K562 (cell line): ENCODE data around the gene PFDN2. TPM values are rescaled to one million over a fixed set of nuclear protein-coding genes. Genes with fewer than 3 reads are reported as not detected.

ENCODE experiments used
- ATAC-seq: fragments of 200-7000 bp; cut with Tn5 transposase; 3 replicates; pipeline ENCODE4 v1.9.1; 2020; ENCODE audit warnings: moderate library complexity
- BruUV-seq: library from RNA; stranded (reverse); fragments of 400-500 nt; replicated peaks from 2 replicates; lab custom pipeline; 2021; lab: Mats Ljungman, UMichigan
- CTCF ChIA-PET: fragments of 300-600 bp; formaldehyde crosslinking; extraction: SDS; loops from one replicate; lab custom pipeline; 2021; ENCODE audit warnings: low intra/inter-chr PET ratio; lab: Yijun Ruan, JAX
- POLR2A ChIA-PET: fragments of 300-600, 350-650 bp; sonication (Branson Sonifier 250); formaldehyde crosslinking; extraction: SDS; loops from one replicate; lab custom pipeline; 2021; ENCODE audit warnings: antibody characterized with exemption, inconsistent platforms; lab: Yijun Ruan, JAX
- DNase-seq, 4 experiments: peaks; one replicate each; pipeline versions ENCODE4 v3.0.0 to v3.0.0-alpha.2; 2011 to 2018; ENCODE audit warnings: low spot score in 3 of 4, mixed read lengths in 3 of 4; ENCODE audit errors: extremely low read depth in 1 of 4
- FAIRE-seq: peaks from 2 replicates; lab custom pipeline; 2011; peaks lifted over from hg19 to GRCh38; lab: Jason Lieb, UNC
- H2AFZ ChIP-seq: 2 replicates; pipeline ENCODE4 v1.6.0; 2011; ENCODE audit warnings: low read depth, low read length, control low read depth, inconsistent platforms
- H3K27ac ChIP-seq: fragments of 200-600 bp; 3 replicates; pipeline ENCODE4 v1.8.0; 2011; ENCODE audit warnings: low read depth, mild to moderate bottlenecking, control low read depth, inconsistent platforms, low read length, moderate library complexity, mixed read lengths; ENCODE audit errors: extremely low read depth
- H3K27me3 ChIP-seq, 2 experiments: fragments of 300-600 bp in 1 of 2; 2 replicates in 1 of 2; 3 replicates in 1 of 2; pipeline versions ENCODE4 v1.6.0 to v1.8.0; 2011; ENCODE audit warnings: inconsistent platforms in 2 of 2, low read length in 2 of 2, mild to moderate bottlenecking in 1 of 2, mixed read lengths in 1 of 2, moderate library complexity in 1 of 2; ENCODE audit not compliant: control insufficient read depth in 2 of 2, insufficient read depth in 2 of 2
- H3K36me3 ChIP-seq: fragments of 300-600 bp; 3 replicates; pipeline ENCODE4 v1.8.0; 2011; ENCODE audit warnings: mild to moderate bottlenecking, low read length, inconsistent platforms; ENCODE audit not compliant: control insufficient read depth, insufficient read depth
- H3K4me1 ChIP-seq, 2 experiments: fragments of 200-600 bp in 1 of 2; replicated peaks in 1 of 2; 2 replicates in 1 of 2; 3 replicates in 1 of 2; pipeline versions ENCODE4 v1.5.1 to v1.8.0; 2011; ENCODE audit warnings: inconsistent platforms in 2 of 2, low read length in 2 of 2, mild to moderate bottlenecking in 1 of 2, mixed read lengths in 1 of 2, moderate library complexity in 1 of 2; ENCODE audit not compliant: control insufficient read depth in 2 of 2, insufficient read depth in 2 of 2
- H3K4me2 ChIP-seq: 2 replicates; pipeline ENCODE4 v1.6.1; 2011; ENCODE audit warnings: low read length, control low read depth, inconsistent platforms, mixed read lengths; ENCODE audit not compliant: insufficient read depth
- H3K4me3 ChIP-seq: fragments of 200-600 bp; sonication (generic), shearing (Covaris generic); 2 replicates; pipeline ENCODE4 v1.5.1; 2016; ENCODE audit warnings: control low read depth, inconsistent platforms
- H3K79me2 ChIP-seq: fragments of 200-600 bp; 3 replicates; pipeline ENCODE4 v1.8.0; 2011; ENCODE audit warnings: low read length, inconsistent platforms; ENCODE audit not compliant: control insufficient read depth, insufficient read depth
- H3K9ac ChIP-seq, 2 experiments: 2 replicates each; pipeline versions ENCODE4 v1.6.0 to v1.6.1; 2011; ENCODE audit warnings: low read depth in 2 of 2, low read length in 2 of 2, control low read depth in 1 of 2, inconsistent platforms in 1 of 2, mild to moderate bottlenecking in 1 of 2, mixed read lengths in 1 of 2; ENCODE audit not compliant: insufficient read depth in 1 of 2
- H3K9me1 ChIP-seq: one replicate; pipeline ENCODE4 v1.6.0; 2011; ENCODE audit warnings: inconsistent platforms, mild to moderate bottlenecking, low read length, moderate library complexity; ENCODE audit not compliant: control insufficient read depth, insufficient read depth
- H3K9me3 ChIP-seq: replicated peaks from 2 replicates; pipeline ENCODE4 v1.5.1; 2011; ENCODE audit warnings: low read depth, low read length, inconsistent platforms; ENCODE audit not compliant: control insufficient read depth, insufficient read depth
- H4K20me1 ChIP-seq: replicated peaks from 2 replicates; pipeline ENCODE4 v1.6.1; 2011; ENCODE audit warnings: low read length, inconsistent platforms, mixed read lengths; ENCODE audit not compliant: control insufficient read depth, insufficient read depth
- CEBPG ChIP-seq, 3 experiments: fragments of 200-800 bp in 1 of 3; sonication (Bioruptor generic) in 1 of 3; sonication (generic) in 1 of 3; formaldehyde crosslinking in 1 of 3; IDR thresholded peaks in 2 of 3; conservative IDR thresholded peaks in 1 of 3; 2 replicates each; pipeline versions ENCODE4 v1.6.1 to v1.8.0; 2016 to 2022; ENCODE audit warnings: missing compliant biosample characterization in 2 of 3, missing genetic modification characterization in 2 of 3, mild to moderate bottlenecking in 1 of 3, missing genetic modification reagents in 1 of 3
- CHD2 ChIP-seq: IDR thresholded peaks from 2 replicates; pipeline ENCODE4 v1.6.1; 2011; ENCODE audit warnings: low read depth, low read length
- FOSL1 ChIP-seq: fragments of 200-800 bp; sonication (Bioruptor generic); conservative IDR thresholded peaks from 2 replicates; pipeline ENCODE4 v1.6.1; 2016; ENCODE audit warnings: missing genetic modification characterization, missing compliant biosample characterization
- KDM1A ChIP-seq, 2 experiments: fragments of 450-650 bp; IDR thresholded peaks; 2 replicates each; pipeline ENCODE4 v1.6.1; 2016; ENCODE audit warnings: mild to moderate bottlenecking in 2 of 2
- TRIM28 ChIP-seq: fragments of 450-650 bp; IDR thresholded peaks from 2 replicates; pipeline ENCODE4 v1.6.1; 2017
- ZFX ChIP-seq: sonication (generic); formaldehyde crosslinking; IDR thresholded peaks from 2 replicates; pipeline ENCODE4 v1.8.0; 2022; ENCODE audit warnings: mild to moderate bottlenecking, missing genetic modification reagents, moderate library complexity
- ZNF79 ChIP-seq: fragments of 250-450 bp; sonication (Bioruptor Pico); IDR thresholded peaks from 2 replicates; pipeline ENCODE4 v1.4.0; 2020; ENCODE audit warnings: low read depth, mild to moderate bottlenecking, moderate library complexity
- WGBS: fragments of 100-300 bp; shearing (Covaris generic); methylation state at CpG from one replicate; pipeline ENCODE4 v1.1.6; 2016; ENCODE audit warnings: low coverage, mixed read lengths; ENCODE audit not compliant: insufficient coverage; ENCODE audit errors: missing lambda C conversion rate; 5-methylcytosine and 5-hydroxymethylcytosine counted together
- in situ Hi-C: fragments of 300-500 bp; cut with MboI; formaldehyde crosslinking; loops from 4 replicates; pipeline ENCODE4 v1.15.0; 2018; ENCODE audit warnings: inconsistent platforms, mixed read lengths
- intact Hi-C: fragments of 100-400 bp; cut with micrococcal nuclease; formaldehyde crosslinking; loops from 2 replicates; pipeline ENCODE4 v1.14.2; 2022
- polyA plus RNA-seq, 8 experiments: library from polyadenylated mRNA; depleted of rRNA in 4 of 8; stranded (reverse) in 5 of 8; unstranded in 3 of 8; fragments of >200 nt; fragmentation: Nextera tagmentation in 2 of 8; fragmentation: Illumina TruSeq in 1 of 8; extraction: Ambion mirVana in 2 of 8; extraction: Trizol in 1 of 8; gene quantifications; 2 replicates each; pipeline versions ENCODE4 v1.2.1 to v1.2.3, GENCODE V29; 2011 to 2014; ENCODE audit warnings: inconsistent platforms in 1 of 8, missing spikeins in 1 of 8
- total RNA-seq, 7 experiments: library from RNA; depleted of rRNA in 6 of 7; stranded (reverse); fragments of >200 nt in 6 of 7; fragmentation: Illumina TruSeq in 2 of 7; extraction: Trizol in 2 of 7; gene quantifications; 2 replicates each; pipeline versions ENCODE4 v1.2.1 to v1.2.3, GENCODE V29; 2011 to 2021; ENCODE audit warnings: low replicate concordance in 1 of 7
- TF ChIP-seq, protein P1 (sequence below), 3 experiments: fragments of 200-800 bp in 1 of 3; sonication (Bioruptor generic) in 1 of 3; sonication (generic) in 1 of 3; formaldehyde crosslinking in 1 of 3; IDR thresholded peaks; 2 replicates each; pipeline versions ENCODE4 v1.6.1 to v1.8.0; 2016 to 2022; ENCODE audit warnings: mild to moderate bottlenecking in 2 of 3, missing compliant biosample characterization in 2 of 3, missing genetic modification characterization in 2 of 3, missing genetic modification reagents in 1 of 3
- TF ChIP-seq, protein P2 (sequence below), 2 experiments: fragments of 250-450 bp in 1 of 2; fragments of 450-650 bp in 1 of 2; sonication (Bioruptor Pico) in 1 of 2; IDR thresholded peaks; 2 replicates each; pipeline versions ENCODE4 v1.6.1 to v1.8.0; 2016 to 2021; ENCODE audit warnings: mild to moderate bottlenecking in 2 of 2, moderate library complexity in 2 of 2, missing compliant biosample characterization in 1 of 2, missing genetic modification characterization in 1 of 2
- TF ChIP-seq, protein P3 (sequence below): fragments of 250-450 bp; sonication (Bioruptor Pico); IDR thresholded peaks from 2 replicates; pipeline ENCODE4 v1.4.0; 2020; ENCODE audit warnings: mild to moderate bottlenecking, moderate library complexity
- TF ChIP-seq, protein P4 (sequence below): fragments of 200-400 bp; formaldehyde crosslinking; IDR thresholded peaks from 2 replicates; pipeline ENCODE4 v1.6.1; 2017; ENCODE audit warnings: mild to moderate bottlenecking, low read depth, low read length, moderate library complexity

Gene PFDN2
- total and polyA plus RNA-seq, 9 of the 15 experiments (the other 6 are each of a cell fraction or from before 2014, with no cell fraction given): 50.2 to 361 (median 144) TPM

DNA sequence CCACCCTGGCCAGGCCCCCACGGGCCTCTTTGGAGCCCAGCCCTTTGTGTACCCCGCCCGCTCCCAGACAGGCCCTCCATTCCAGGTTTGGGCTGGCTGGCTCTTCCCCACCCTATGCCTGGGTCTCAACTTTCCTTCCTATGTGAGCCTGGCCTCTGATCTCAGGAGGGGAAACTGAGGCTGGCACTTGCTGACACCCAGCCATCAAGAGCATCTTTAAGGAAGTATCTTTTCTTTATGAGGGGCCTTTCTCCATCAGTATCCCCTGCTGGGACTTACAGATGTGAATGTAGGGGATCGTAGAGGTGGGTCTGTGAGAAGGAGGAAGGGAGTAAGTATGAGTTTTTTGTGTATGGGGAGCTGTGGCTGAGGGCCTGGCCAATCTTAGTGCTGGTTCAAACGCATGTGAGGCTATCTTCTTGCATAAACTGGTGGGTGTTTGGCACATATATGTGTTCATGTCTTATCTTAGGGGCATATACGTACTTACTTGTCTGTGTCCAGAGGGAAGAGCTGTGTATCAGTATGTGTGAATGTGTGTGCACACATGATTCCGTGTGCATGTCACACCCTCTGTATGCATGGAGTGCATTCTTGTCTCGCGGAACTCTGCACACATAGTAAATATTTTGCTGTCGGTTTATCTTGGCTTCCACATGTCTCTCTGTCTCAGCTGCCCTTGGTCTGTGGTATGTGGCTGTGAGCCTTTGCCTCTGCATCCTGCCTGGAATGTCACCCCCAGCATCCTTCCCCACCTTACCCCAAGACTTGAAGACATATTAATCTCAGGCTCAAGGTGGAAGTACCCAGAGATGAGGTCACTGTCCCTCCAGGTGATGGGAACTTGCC, 33.9 kb downstream of the PFDN2 start:
- H3K79me2 ChIP-seq: no peaks in the 10 kb centered on the region
- FAIRE-seq (no peak), DNase-seq (no peak), ATAC-seq (no peak)
- CTCF ChIA-PET: no interaction called here
- no TSS peak for BruUV-seq
- 43% methylated on average over 10 of the region's 10 CpGs for WGBS
- H3K9me3 ChIP-seq: no peaks in the 10 kb centered on the region
- H3K4me3 ChIP-seq: no peak overlapping the region
- POLR2A ChIA-PET: interaction anchor here (0.8 to 1.8 kb wide), 4 partner anchors 10 to 22 kb away, joined by 3 to 8 read pairs (median 4); no protein-coding TSS in a partner anchor
- no peaks in the 10 kb centered on the region for H3K36me3 ChIP-seq
- in situ Hi-C loops: loop anchor here (25.0 kb wide), 1 partner anchor 247 kb away; no protein-coding TSS in a partner anchor
- H3K9me1 ChIP-seq: no peaks in the 10 kb centered on the region
- H3K4me1 ChIP-seq: peaks cover 12 to 18% of the 10 kb centered on the region in 2 experiments; a peak in 4 of 5 replicates
- H2AFZ ChIP-seq: peak overlapping the region; percentile 91
- peak overlapping the region in 1 of 2 experiments; percentile 78; a peak in 3 of 4 replicates for H3K9ac ChIP-seq
- H4K20me1 ChIP-seq: no peaks in the 10 kb centered on the region
- intact Hi-C loops: no loop called here
- no peak overlapping the region; the same call in 1 of the 2 replicates for H3K4me2 ChIP-seq
- H3K27ac ChIP-seq: peak overlapping the region; percentile 54; the same call in 2 of the 3 replicates
- no peaks in the 10 kb centered on the region for H3K27me3 ChIP-seq
- TF ChIP-seq TRIM28 (no peak), CEBPG (CRISPR knock-in tag; IDR thresholded peaks at IDR 0.05) (no peak), CEBPG (tag; conservative IDR thresholded peaks at IDR 0.05 in 1 of 2, IDR thresholded peaks at IDR 0.05 in 1 of 2) (peak in 1 of 2 experiments; percentile 22; a peak in 1 of 4 replicates), CHD2 (no peak), ZNF79 (no peak), KDM1A (IDR thresholded peaks at IDR 0.05) (0 out of 4 replicates have a peak, but pooled peaks of 1 of the 2 experiments have one; percentile 25), ZFX (CRISPR knock-in tag) (peak; percentile 4), FOSL1 (tag) (peak; percentile 66)
- TF ChIP-seq, protein P1, sequence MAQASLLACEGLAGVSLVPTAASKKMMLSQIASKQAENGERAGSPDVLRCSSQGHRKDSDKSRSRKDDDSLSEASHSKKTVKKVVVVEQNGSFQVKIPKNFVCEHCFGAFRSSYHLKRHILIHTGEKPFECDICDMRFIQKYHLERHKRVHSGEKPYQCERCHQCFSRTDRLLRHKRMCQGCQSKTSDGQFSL (CRISPR knock-in tag; IDR thresholded peaks at IDR 0.05): 0 out of 2 replicates have a peak, but pooled peaks have one; percentile 48
- TF ChIP-seq, protein P1 (tag; IDR thresholded peaks at IDR 0.05): no peak
- TF ChIP-seq, protein P2, sequence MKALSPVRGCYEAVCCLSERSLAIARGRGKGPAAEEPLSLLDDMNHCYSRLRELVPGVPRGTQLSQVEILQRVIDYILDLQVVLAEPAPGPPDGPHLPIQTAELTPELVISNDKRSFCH (CRISPR knock-in tag; IDR thresholded peaks at IDR 0.05): no peak
- TF ChIP-seq, protein P2 (tag; IDR thresholded peaks at IDR 0.05): no peak
- TF ChIP-seq, protein P3, sequence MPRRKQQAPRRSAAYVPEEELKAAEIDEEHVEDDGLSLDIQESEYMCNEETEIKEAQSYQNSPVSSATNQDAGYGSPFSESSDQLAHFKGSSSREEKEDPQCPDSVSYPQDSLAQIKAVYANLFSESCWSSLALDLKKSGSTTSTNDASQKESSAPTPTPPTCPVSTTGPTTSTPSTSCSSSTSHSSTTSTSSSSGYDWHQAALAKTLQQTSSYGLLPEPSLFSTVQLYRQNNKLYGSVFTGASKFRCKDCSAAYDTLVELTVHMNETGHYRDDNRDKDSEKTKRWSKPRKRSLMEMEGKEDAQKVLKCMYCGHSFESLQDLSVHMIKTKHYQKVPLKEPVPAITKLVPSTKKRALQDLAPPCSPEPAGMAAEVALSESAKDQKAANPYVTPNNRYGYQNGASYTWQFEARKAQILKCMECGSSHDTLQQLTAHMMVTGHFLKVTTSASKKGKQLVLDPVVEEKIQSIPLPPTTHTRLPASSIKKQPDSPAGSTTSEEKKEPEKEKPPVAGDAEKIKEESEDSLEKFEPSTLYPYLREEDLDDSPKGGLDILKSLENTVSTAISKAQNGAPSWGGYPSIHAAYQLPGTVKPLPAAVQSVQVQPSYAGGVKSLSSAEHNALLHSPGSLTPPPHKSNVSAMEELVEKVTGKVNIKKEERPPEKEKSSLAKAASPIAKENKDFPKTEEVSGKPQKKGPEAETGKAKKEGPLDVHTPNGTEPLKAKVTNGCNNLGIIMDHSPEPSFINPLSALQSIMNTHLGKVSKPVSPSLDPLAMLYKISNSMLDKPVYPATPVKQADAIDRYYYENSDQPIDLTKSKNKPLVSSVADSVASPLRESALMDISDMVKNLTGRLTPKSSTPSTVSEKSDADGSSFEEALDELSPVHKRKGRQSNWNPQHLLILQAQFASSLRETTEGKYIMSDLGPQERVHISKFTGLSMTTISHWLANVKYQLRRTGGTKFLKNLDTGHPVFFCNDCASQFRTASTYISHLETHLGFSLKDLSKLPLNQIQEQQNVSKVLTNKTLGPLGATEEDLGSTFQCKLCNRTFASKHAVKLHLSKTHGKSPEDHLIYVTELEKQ: no peak
- TF ChIP-seq, protein P4, sequence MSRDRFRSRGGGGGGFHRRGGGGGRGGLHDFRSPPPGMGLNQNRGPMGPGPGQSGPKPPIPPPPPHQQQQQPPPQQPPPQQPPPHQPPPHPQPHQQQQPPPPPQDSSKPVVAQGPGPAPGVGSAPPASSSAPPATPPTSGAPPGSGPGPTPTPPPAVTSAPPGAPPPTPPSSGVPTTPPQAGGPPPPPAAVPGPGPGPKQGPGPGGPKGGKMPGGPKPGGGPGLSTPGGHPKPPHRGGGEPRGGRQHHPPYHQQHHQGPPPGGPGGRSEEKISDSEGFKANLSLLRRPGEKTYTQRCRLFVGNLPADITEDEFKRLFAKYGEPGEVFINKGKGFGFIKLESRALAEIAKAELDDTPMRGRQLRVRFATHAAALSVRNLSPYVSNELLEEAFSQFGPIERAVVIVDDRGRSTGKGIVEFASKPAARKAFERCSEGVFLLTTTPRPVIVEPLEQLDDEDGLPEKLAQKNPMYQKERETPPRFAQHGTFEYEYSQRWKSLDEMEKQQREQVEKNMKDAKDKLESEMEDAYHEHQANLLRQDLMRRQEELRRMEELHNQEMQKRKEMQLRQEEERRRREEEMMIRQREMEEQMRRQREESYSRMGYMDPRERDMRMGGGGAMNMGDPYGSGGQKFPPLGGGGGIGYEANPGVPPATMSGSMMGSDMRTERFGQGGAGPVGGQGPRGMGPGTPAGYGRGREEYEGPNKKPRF: no peak
